ENCODE results near the gene C1QTNF12.

GRCh38 chr1:1262758-1263157 is 16.2 kb upstream of the C1QTNF12 start:
- TF ChIP-seq CTCF (IDR thresholded peaks at IDR 0.05) (no peak), POLR2AphosphoS5 (IDR thresholded peaks at IDR 0.05) (no peak)

Measured in breast epithelium (tissue), 3 donors.